ENCODE measurements around the gene SMCO1. TPM values are rescaled to one million over a fixed set of nuclear protein-coding genes. Genes with fewer than 3 reads are reported as not detected.
"Not testable (repeated sequence)": the region's sequence is repeated elsewhere in the genome, so short reads cannot be mapped to it uniquely, and the experiment has no call there.

The SMCO1 gene
- polyA plus RNA-seq, 1 of the 3 experiments (the other 2 are of a cell fraction), result not detected

DNA sequence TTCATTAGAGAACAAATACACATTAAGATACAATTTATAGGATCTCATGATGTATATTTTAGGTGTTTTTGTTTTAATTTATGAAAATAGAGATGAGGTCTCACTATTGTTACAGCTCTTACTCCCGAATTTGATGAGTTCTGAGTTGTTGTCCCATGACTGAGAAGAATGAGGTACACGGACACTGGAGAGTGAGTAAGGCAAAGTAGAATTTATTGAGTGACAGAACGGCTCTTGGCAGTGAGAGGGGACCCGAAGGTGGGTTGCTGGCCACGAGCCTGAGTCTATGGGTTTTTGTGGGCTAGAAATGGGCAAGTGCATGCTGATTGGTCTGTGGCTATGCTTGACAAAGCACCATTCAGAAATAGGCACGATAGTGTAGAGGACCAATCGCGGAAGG lies 8.5 kb downstream of the SMCO1 start:
- ChIA-PET CTCF (interaction anchor here (1.6 to 2.2 kb wide), 2 partner anchors 16 to 22 kb away, joined by 4 to 11 read pairs; no protein-coding TSS in a partner anchor), POLR2A (no interaction called here)
- WGBS (ENCODE audit: low lambda C conversion rate), result 58% methylated on average over 8 of the region's 8 CpGs

GRCh38 chr3:196504556-196504955 lies 10.6 kb downstream of the SMCO1 start:
- no peak for TF ChIP-seq EP300 (IDR thresholded peaks at IDR 0.05; ENCODE audit: borderline replicate concordance in 1 of 2, low read depth in 1 of 2, low read length in 1 of 2)
- H3K4me1 ChIP-seq (ENCODE audit: control insufficient read depth in 1 of 2, insufficient read depth in 2 of 2, low read depth in 1 of 2, low read length in 1 of 2), result peaks cover 0 to 4% of the 10 kb centered on the region in 2 experiments; a peak in 1 of 4 replicates
- H2AFZ ChIP-seq (ENCODE audit: low read depth), result peak overlapping the region; percentile 94; the same call in 1 of the 2 replicates
- no peak overlapping the region for H3K27ac ChIP-seq (ENCODE audit: low read depth in 2 of 2, low read length in 1 of 2)
- ChIA-PET CTCF (interaction anchor here (0.6 to 1.6 kb wide), 5 partner anchors 13 to 213 kb away, joined by 3 to 10 read pairs (median 3); no protein-coding TSS in a partner anchor), POLR2A (interaction anchor here (1.7 kb wide), 1 partner anchor 24 kb away, joined by 4 read pairs; no protein-coding TSS in a partner anchor)
- peaks cover 29% of the 10 kb centered on the region for H4K20me1 ChIP-seq (ENCODE audit: insufficient read depth)
- H3K9me3 ChIP-seq, result 0 out of 2 replicates have a peak, but pooled peaks cover 8% of the 10 kb centered on the region
- H3K9ac ChIP-seq, result no peak overlapping the region
- DNase-seq, result no peak
- H3F3A ChIP-seq (replicated peaks; ENCODE audit: insufficient read depth), result peaks cover 22% of the 10 kb centered on the region
- 96% methylated on average over 6 of the region's 6 CpGs for WGBS (ENCODE audit: low lambda C conversion rate)
- H3K36me3 ChIP-seq (replicated peaks in 1 of 2; ENCODE audit: control insufficient read depth in 1 of 2, insufficient read depth in 2 of 2, low read length in 1 of 2), result no peaks in the 10 kb centered on the region
- H3K79me2 ChIP-seq (ENCODE audit: insufficient read depth), result peaks cover 39% of the 10 kb centered on the region
- H3K4me3 ChIP-seq (ENCODE audit: low read depth in 2 of 2, low read length in 1 of 2), result no peak overlapping the region
- no peak overlapping the region for H3K4me2 ChIP-seq
- H3K27me3 ChIP-seq (ENCODE audit: insufficient read depth), result no peaks in the 10 kb centered on the region
- no peaks in the 10 kb centered on the region for H3K9me2 ChIP-seq

More for the DNA sequence above, 8.5 kb downstream of the SMCO1 start:
- Histone ChIP-seq H3K27me3 (ENCODE audit: insufficient read depth) (no peaks in the 10 kb centered on the region), H3K4me2 (no peak overlapping the region), H4K20me1 (ENCODE audit: insufficient read depth) (peaks cover 10% of the 10 kb centered on the region), H3K9me3 (0 out of 2 replicates have a peak, but pooled peaks cover 8% of the 10 kb centered on the region), H3K27ac (ENCODE audit: low read depth in 2 of 2, low read length in 1 of 2) (no peak overlapping the region), H3K79me2 (ENCODE audit: insufficient read depth) (peaks cover 18% of the 10 kb centered on the region), H3K36me3 (replicated peaks in 1 of 2; ENCODE audit: control insufficient read depth in 1 of 2, insufficient read depth in 2 of 2, low read length in 1 of 2) (no peaks in the 10 kb centered on the region), H3K4me1 (ENCODE audit: control insufficient read depth in 1 of 2, insufficient read depth in 2 of 2, low read depth in 1 of 2, low read length in 1 of 2) (no peaks in the 10 kb centered on the region), H3F3A (replicated peaks; ENCODE audit: insufficient read depth) (peaks cover 18% of the 10 kb centered on the region), H3K9me2 (no peaks in the 10 kb centered on the region), H2AFZ (ENCODE audit: low read depth) (no peak overlapping the region), H3K9ac (no peak overlapping the region), H3K4me3 (ENCODE audit: low read depth in 2 of 2, low read length in 1 of 2) (no peak overlapping the region)
- TF ChIP-seq, protein P1, sequence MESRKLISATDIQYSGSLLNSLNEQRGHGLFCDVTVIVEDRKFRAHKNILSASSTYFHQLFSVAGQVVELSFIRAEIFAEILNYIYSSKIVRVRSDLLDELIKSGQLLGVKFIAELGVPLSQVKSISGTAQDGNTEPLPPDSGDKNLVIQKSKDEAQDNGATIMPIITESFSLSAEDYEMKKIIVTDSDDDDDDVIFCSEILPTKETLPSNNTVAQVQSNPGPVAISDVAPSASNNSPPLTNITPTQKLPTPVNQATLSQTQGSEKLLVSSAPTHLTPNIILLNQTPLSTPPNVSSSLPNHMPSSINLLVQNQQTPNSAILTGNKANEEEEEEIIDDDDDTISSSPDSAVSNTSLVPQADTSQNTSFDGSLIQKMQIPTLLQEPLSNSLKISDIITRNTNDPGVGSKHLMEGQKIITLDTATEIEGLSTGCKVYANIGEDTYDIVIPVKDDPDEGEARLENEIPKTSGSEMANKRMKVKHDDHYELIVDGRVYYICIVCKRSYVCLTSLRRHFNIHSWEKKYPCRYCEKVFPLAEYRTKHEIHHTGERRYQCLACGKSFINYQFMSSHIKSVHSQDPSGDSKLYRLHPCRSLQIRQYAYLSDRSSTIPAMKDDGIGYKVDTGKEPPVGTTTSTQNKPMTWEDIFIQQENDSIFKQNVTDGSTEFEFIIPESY (IDR thresholded peaks at IDR 0.05; ENCODE audit: borderline replicate concordance, low read depth), result no peak
- TF ChIP-seq YY1 (IDR thresholded peaks at IDR 0.05; ENCODE audit: low read depth), result no peak
- no peak for TF ChIP-seq PBX3 (IDR thresholded peaks at IDR 0.05)
- TF ChIP-seq FOXJ3 (CRISPR knock-in tag; IDR thresholded peaks at IDR 0.05), result no peak
- no peak for DNase-seq

DNA sequence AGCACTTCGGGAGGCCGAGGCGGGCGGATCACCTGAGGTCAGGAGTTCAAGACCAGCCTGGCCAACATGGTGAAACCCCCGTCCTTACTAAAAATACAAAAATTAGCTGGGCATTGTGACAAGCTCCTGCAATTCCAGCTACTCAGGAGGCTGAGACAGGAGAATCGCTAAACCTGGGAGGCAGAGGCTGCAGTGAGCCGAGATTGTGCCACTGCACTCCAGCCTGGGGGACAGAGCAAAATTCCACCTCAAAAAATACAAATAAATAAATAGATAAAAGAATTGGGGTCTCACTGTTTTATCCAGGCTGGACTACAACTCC lies 11.1 kb downstream of the SMCO1 start:
- CTCF ChIA-PET, result interaction anchor here (0.6 to 1.6 kb wide), 5 partner anchors 14 to 212 kb away, joined by 3 to 10 read pairs (median 3); no protein-coding TSS in a partner anchor
- POLR2A ChIA-PET, result interaction anchor here (1.7 kb wide), 1 partner anchor 25 kb away, joined by 4 read pairs; no protein-coding TSS in a partner anchor
- not testable (repeated sequence) for H3K9ac ChIP-seq; H3K4me1 ChIP-seq (ENCODE audit: control insufficient read depth in 1 of 2, insufficient read depth in 2 of 2, low read depth in 1 of 2, low read length in 1 of 2); DNase-seq; H3K9me3 ChIP-seq; H3K36me3 ChIP-seq (replicated peaks in 1 of 2; ENCODE audit: control insufficient read depth in 1 of 2, insufficient read depth in 2 of 2, low read length in 1 of 2); H3K27me3 ChIP-seq (ENCODE audit: insufficient read depth); H3K9me2 ChIP-seq
- whole genome bisulfite sequencing (ENCODE audit: low lambda C conversion rate), result 46% methylated on average over 7 of the region's 7 CpGs
- Histone ChIP-seq H3K4me2 (0 out of 2 replicates have a peak overlapping the region, but pooled peaks have one; percentile 84), H3K4me3 (ENCODE audit: low read depth in 2 of 2, low read length in 1 of 2) (peak overlapping the region; percentile 77 to 99), H3K27ac (ENCODE audit: low read depth in 2 of 2, low read length in 1 of 2) (peak overlapping the region; percentile 43 to 94; a peak in 3 of 4 replicates), H3F3A (replicated peaks; ENCODE audit: insufficient read depth) (peaks cover 22% of the 10 kb centered on the region), H4K20me1 (ENCODE audit: insufficient read depth) (peaks cover 32% of the 10 kb centered on the region), H3K79me2 (ENCODE audit: insufficient read depth) (peaks cover 44% of the 10 kb centered on the region), H2AFZ (ENCODE audit: low read depth) (peak overlapping the region; percentile 94)

Measured in SK-N-SH (cell line).